NCI-H524 treated with DMSO at 0.1 percent for 48 hours (cell line): ENCODE data around the gene PSMA7.

Source experiments
- DNase-seq: peaks from one replicate; lab custom pipeline; 2025; lab: John Stamatoyannopoulos, UW

PSMA7 gene

GRCh38 chr20:62143081-62143956 lies at the start of gene PSMA7, which contains the start of gene SS18L1:
TSS of gene PSMA7 (minus strand) at chr20:62143394. CDS start at chr20:62143303, 91 bp downstream.
TSS of gene SS18L1 (plus strand) at chr20:62143769. CDS start at chr20:62143821, 52 bp downstream.
- peak; percentile 15 for DNase-seq

- DNase-seq = no peak
These were observed 49.4 kb upstream of the PSMA7 start for GRCh38 chr20:62192635-62193034.

- DNase-seq = no peak
These were observed 48.8 kb upstream of the PSMA7 start for GRCh38 chr20:62191781-62192559.

GRCh38 chr20:62190639-62191411 lies 47.6 kb upstream of the PSMA7 start:
- DNase-seq = no peak

- DNase-seq = no peak
These were observed 44.0 kb upstream of the PSMA7 start for GRCh38 chr20:62186887-62187866.

- no peak for DNase-seq
These were observed 42.9 kb upstream of the PSMA7 start for GRCh38 chr20:62186096-62186426.

GRCh38 chr20:62183426-62184142 lies 40.4 kb upstream of the PSMA7 start:
- DNase-seq = no peak

GRCh38 chr20:62182469-62183425 lies 39.6 kb upstream of the PSMA7 start, which contains the start of gene MTG2:
TSS of gene MTG2 (plus strand) at chr20:62183028. CDS start at chr20:62193421, 10,393 bp downstream.
- DNase-seq = peak; percentile 58

GRCh38 chr20:62181808-62182207 lies 38.6 kb upstream of the PSMA7 start:
- DNase-seq = no peak

GRCh38 chr20:62179162-62179504 lies 35.9 kb upstream of the PSMA7 start:
- no peak for DNase-seq

GRCh38 chr20:62178316-62179161 lies 35.3 kb upstream of the PSMA7 start:
- no peak for DNase-seq

GRCh38 chr20:62177307-62177706 lies 34.1 kb upstream of the PSMA7 start:
- no peak for DNase-seq

GRCh38 chr20:62176866-62177265 lies 33.7 kb upstream of the PSMA7 start:
- no peak for DNase-seq

GRCh38 chr20:62175711-62176110 lies 32.5 kb upstream of the PSMA7 start:
- DNase-seq = no peak

- DNase-seq = no peak
These were observed 31.9 kb upstream of the PSMA7 start for GRCh38 chr20:62174870-62175624.

- no peak for DNase-seq
These were observed 31.0 kb upstream of the PSMA7 start for GRCh38 chr20:62174021-62174804.

- DNase-seq = no peak
These were observed 29.5 kb upstream of the PSMA7 start for GRCh38 chr20:62172666-62173065.
